ENCODE results near the gene SLC4A1AP. TPM values are rescaled to one million over a fixed set of nuclear protein-coding genes. Genes with fewer than 3 reads are reported as not detected.
A peak's percentile ranks its signal among the peaks of the same experiment; 100 is the strongest.
"Not testable (repeated sequence)": the region's sequence is repeated elsewhere in the genome, so short reads cannot be mapped to it uniquely, and the experiment has no call there.

SLC4A1AP gene
- total RNA-seq, 1 donor: 31.1 TPM

DNA sequence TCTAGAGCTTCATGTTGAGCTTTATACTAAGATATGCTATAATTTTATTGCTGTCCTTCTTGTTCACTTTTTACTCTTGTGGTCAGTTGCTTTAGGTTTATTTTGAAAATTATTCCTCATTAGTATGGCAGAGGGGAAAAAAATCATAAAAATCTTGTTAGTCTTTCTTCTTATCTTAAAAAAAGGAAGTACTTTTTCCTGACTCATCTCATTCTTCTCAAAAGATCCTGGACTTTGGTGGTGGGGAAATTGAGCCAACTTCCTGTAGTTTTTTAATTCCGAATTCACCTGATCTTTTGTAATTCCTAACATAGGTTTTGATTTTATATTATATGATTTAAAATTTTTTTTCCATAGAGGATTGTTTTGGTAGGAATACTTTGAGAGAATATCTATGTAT, 3.8 kb downstream of the SLC4A1AP start:
- TF ChIP-seq, protein P1, sequence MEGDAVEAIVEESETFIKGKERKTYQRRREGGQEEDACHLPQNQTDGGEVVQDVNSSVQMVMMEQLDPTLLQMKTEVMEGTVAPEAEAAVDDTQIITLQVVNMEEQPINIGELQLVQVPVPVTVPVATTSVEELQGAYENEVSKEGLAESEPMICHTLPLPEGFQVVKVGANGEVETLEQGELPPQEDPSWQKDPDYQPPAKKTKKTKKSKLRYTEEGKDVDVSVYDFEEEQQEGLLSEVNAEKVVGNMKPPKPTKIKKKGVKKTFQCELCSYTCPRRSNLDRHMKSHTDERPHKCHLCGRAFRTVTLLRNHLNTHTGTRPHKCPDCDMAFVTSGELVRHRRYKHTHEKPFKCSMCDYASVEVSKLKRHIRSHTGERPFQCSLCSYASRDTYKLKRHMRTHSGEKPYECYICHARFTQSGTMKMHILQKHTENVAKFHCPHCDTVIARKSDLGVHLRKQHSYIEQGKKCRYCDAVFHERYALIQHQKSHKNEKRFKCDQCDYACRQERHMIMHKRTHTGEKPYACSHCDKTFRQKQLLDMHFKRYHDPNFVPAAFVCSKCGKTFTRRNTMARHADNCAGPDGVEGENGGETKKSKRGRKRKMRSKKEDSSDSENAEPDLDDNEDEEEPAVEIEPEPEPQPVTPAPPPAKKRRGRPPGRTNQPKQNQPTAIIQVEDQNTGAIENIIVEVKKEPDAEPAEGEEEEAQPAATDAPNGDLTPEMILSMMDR (IDR thresholded peaks at IDR 0.05; ENCODE audit: insufficient read depth, low read depth, low read length): no peak
- H3K4me3 ChIP-seq (ENCODE audit: low read depth, low read length): no peak overlapping the region
- DNase-seq (ENCODE audit: low read depth): no peak

DNA sequence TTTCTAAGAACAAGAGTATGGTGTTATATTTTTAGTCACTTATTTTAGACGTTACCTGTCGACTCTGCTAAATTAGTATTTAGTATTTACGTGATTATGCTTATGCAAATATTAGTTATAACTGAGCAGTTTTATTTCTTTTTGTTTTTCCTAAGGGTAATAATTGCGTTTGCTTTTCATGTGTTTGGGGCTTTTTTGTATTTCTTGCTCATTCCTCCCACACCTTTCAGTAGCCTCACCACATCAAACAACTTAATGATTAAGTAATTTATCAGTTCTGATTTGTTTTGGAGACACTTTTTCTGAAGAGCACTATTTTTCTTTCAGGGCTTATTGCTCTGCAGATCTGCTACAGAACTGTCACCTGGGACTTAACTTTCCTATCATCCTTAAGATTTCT, 7.5 kb downstream of the SLC4A1AP start:
- no peak overlapping the region for H3K4me3 ChIP-seq (ENCODE audit: low read depth, low read length)
- no peak for DNase-seq (ENCODE audit: low read depth)
- TF ChIP-seq, protein P1 (IDR thresholded peaks at IDR 0.05; ENCODE audit: insufficient read depth, low read depth, low read length): no peak

DNA sequence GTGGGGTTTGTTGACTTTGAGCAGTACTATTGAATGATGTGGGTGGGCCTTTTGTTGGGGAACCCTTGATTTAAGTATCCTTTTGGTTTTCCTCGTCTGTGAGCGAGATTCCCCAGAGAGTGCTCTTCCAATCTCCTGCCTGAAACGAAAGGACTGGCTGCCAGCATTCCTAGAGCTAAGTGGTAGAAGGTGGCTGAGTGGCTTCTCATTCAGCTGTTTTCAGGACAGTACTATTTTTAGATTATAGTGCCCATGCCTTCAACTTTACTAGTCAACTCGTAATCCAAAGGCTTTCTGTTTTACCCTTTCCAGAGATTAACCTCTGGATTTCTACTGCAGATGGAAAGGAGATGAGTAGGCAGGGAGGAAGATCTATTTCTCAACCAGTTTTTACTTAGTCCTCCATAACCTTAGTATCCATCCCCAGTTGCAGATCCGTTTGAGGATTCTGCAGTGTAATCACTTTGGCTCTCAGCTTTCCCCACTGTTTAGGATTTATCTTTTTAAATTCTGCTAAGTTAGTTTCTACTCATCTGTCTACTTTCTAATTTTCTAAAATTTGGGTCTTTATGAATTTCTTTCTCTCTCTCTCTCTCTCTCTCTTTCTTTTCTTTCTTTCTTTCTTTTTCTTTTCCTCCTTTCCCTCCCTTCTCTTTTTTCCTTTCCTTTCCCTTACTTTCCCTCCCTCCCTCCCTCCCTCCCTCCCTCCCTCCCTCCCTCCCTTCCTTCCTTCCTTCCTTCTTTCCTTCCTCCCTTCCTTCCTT, 9.2 kb downstream of the SLC4A1AP start:
- H3K4me3 ChIP-seq (ENCODE audit: low read depth, low read length): no peak overlapping the region
- TF ChIP-seq, protein P1 (IDR thresholded peaks at IDR 0.05; ENCODE audit: insufficient read depth, low read depth, low read length): no peak
- no peak for DNase-seq (ENCODE audit: low read depth)

DNA sequence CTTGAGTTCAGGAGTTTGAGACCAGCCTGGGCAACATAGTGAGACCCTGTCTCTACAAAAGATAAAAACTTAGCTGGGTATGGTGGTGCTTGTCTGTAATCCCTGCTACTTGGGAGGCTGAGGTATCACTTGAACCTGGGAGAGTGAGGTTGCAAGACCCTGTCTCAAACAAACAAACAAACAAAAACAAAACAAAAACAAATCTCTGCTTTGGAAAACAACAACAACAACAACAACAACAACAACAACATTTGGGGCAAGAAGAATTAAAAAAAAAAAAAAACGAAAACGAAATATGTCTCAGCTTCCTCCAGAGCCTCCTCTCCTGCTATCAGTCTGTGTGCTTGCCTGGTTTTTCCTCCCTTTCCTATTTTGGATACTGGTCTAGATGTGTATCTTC, 16.9 kb downstream of the SLC4A1AP start:
- H3K4me3 ChIP-seq (ENCODE audit: low read depth, low read length): no peak overlapping the region
- no peak for DNase-seq (ENCODE audit: low read depth)
- TF ChIP-seq, protein P1 (IDR thresholded peaks at IDR 0.05; ENCODE audit: insufficient read depth, low read depth, low read length): no peak

DNA sequence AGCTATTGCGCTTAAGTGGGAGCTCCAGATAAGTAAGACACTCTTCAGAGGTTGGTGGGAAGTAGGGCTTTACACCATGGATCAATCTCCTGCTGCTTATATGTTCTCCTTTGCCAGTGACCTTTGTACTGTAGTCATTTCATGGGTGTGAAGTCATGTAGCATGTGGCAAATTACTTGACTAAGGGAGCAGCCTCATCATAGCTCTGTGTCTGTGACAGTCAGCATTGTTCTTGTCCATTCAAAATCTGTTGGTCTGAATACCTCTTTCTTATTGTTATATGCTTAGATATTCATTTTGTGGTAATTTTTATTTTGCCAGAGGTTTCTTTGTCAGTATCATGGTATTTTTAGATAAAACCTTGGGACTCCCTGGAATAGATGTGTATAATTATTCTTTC, 18.2 kb downstream of the SLC4A1AP start:
- no peak overlapping the region for H3K4me3 ChIP-seq (ENCODE audit: low read depth, low read length)
- DNase-seq (ENCODE audit: low read depth): peak; percentile 53
- TF ChIP-seq, protein P1 (IDR thresholded peaks at IDR 0.05; ENCODE audit: insufficient read depth, low read depth, low read length): no peak

DNA sequence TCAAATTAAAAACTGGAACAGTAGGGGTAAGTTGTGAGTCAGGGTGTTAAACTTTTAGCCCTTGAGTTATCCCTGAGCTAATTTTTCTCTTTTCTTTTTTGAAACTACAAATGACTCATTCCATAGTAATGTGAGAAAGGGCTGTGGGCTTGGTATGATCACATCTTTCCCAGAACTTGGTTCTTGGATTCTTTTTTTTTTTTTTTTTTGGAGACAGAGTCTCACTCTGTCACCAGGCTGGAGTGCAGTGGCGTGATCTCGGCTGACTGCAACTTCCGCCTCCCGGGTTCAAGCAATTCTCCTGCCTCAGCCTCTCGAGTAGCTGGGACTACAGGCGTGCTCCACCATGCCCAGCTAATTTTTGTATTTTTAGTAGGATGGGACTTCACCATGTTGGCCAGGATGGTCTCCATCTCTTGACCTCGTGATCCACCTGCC, 18.7 kb downstream of the SLC4A1AP start:
- not testable (repeated sequence) for H3K4me3 ChIP-seq (ENCODE audit: low read depth, low read length)
- peak; percentile 87 for DNase-seq (ENCODE audit: low read depth)

DNA sequence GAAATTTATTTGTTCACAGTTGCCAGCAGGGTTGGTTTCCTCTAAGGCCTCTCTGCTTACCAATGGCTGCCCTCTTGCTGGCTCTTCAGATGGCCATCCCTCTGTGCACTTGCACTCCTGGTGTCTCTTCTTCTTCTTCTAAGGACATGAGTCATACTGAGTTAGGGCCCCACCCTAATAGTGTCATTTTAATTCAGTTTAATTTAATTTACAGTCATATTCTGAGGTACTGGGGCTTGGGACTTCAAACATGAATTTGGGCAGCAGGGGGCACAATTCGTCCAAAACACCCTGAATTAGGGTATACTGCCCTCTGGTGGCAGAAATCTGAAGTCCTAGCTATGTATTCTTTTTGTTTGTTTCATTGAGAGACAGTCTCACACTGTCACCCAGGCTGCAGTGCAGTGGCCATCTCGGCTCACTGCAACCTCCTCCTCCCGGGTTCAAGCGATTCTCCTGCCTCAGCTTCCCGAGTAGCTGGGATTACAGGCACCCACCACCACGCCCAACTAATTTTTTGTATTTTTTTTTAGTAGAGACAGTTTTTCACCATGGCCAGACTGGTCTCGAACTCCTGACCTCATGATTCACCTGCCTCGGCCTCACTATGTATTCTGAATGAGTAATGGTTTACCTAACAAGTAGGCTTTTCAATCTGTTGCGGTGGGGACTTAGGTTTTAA, 19.8 kb downstream of the SLC4A1AP start:
- peak; percentile 91 for DNase-seq (ENCODE audit: low read depth)
- TF ChIP-seq, protein P1 (IDR thresholded peaks at IDR 0.05; ENCODE audit: insufficient read depth, low read depth, low read length): peak; percentile 89
- H3K4me3 ChIP-seq (ENCODE audit: low read depth, low read length): no peak overlapping the region

DNA sequence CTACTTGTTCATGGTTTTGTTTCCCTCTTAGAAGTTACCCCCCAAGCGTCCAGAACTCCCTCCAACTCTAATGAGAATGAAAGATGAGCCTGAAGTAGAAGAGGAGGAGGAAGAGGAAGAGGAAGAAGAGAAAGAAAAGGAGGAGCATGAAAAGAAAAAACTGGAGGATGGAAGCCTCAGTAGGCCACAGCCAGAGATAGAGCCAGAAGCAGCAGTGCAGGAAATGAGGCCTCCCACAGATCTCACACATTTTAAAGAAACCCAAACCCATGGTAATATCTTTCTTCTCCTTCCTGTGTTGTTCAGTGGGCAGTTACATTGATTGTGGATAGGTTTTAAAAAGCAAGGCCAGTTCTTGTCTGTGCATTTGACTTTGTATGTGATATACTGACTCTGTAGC, 21.3 kb downstream of the SLC4A1AP start:
- H3K4me3 ChIP-seq (ENCODE audit: low read depth, low read length); DNase-seq (ENCODE audit: low read depth): not testable (repeated sequence)

Data from fibroblast of villous mesenchyme (primary cell).